Lower leg skin (tissue), 3 donors: ENCODE data around the gene ORC4.

Experiments
- POLR2A ChIP-seq, 2 donors: fragments of 450-650 bp; IDR thresholded peaks; one replicate each; pipeline ENCODE4 v1.6.1; 2016 to 2017; ENCODE audit warnings: antibody characterized with exemption in 2 of 2, mild to moderate bottlenecking in 1 of 2, moderate library complexity in 1 of 2
- TF ChIP-seq, protein P1 (sequence below), 3 donors: fragments of 450-650 bp; IDR thresholded peaks; one replicate each; pipeline ENCODE4 v1.5.1; 2016; ENCODE audit warnings: antibody characterized with exemption in 3 of 3, mild to moderate bottlenecking in 3 of 3, moderate library complexity in 2 of 3

GRCh38 chr2:147976102-147976501 is 44.4 kb downstream of the ORC4 start:
- TF ChIP-seq, protein P1, sequence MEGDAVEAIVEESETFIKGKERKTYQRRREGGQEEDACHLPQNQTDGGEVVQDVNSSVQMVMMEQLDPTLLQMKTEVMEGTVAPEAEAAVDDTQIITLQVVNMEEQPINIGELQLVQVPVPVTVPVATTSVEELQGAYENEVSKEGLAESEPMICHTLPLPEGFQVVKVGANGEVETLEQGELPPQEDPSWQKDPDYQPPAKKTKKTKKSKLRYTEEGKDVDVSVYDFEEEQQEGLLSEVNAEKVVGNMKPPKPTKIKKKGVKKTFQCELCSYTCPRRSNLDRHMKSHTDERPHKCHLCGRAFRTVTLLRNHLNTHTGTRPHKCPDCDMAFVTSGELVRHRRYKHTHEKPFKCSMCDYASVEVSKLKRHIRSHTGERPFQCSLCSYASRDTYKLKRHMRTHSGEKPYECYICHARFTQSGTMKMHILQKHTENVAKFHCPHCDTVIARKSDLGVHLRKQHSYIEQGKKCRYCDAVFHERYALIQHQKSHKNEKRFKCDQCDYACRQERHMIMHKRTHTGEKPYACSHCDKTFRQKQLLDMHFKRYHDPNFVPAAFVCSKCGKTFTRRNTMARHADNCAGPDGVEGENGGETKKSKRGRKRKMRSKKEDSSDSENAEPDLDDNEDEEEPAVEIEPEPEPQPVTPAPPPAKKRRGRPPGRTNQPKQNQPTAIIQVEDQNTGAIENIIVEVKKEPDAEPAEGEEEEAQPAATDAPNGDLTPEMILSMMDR (IDR thresholded peaks at IDR 0.05): no peak
- TF ChIP-seq POLR2A (IDR thresholded peaks at IDR 0.05): no peak
